GM18499 (cell line): ENCODE results near the gene RAB23.
"Not testable (repeated sequence)": the region's sequence is repeated elsewhere in the genome, so short reads cannot be mapped to it uniquely, and the experiment has no call there.

Experiments
- ATAC-seq: cut with Tn5 transposase; IDR thresholded peaks from one replicate; pipeline ENCODE4 v1.9.1; 2021; ENCODE audit warnings: moderate number of reproducible peaks; ENCODE audit not compliant: insufficient read depth, unreplicated experiment

RAB23 gene

DNA sequence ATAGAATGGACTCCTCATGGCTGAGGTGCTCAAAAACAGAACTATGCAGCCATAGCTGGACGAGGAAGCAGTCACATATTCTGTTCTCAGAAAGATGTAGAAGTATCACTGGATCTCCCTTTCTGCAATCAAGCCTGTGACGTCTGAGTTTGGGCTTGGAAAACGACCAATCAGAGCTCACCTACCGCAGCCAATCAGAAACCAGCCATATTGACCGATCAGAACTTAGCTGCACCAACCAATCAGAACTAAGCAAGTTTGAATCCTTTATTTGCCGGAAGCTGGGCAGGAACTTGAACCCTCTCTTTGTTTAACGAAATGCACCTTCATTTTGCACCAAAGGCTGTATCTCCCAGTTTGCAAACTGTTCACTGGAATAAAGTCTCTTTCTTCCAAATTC, 21.8 kb upstream of the RAB23 start:
- ATAC-seq: no peak

DNA sequence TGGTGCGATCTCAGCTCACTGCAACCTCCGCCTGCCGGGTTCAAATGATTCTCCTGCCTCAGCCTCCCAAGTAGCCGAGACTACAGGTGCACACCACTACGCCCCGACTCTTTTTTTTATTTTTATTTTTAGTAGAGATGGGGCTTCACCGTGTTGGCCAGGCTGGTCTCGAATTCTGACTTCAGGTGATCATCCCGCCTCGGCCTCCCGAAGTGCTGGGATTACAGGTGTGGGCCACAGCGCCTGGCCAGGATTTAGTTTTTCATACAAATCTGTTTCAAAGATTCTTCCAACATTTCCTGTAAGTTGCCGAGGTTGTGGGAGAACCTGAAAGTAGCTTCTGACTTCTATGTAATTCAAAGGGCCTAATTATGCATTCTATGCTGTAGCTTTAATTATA, 21.4 kb upstream of the RAB23 start:
- not testable (repeated sequence) for ATAC-seq

- no peak for ATAC-seq
Observed at GRCh38 chr6:57242505-57242904, 20.4 kb upstream of the RAB23 start.

DNA sequence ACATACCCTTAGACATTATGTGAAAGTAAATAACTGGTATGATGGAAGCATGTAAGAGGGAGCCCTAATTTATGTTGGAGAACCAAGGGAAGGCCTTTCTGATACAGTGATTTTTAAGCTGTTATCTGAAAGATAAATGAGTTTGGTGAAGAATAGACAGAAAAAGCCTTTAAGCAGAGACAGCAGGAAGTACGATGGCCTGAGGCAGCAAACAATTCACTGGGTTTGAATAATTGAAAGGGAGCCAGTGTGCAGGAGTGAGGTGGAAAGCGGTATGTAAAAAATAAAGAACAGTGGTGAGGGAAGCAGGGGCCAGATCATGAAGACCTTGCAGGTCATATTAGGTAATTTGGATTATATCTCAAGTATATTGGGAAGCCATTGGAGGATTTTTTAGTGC, 4.1 kb upstream of the RAB23 start:
- no peak for ATAC-seq

DNA sequence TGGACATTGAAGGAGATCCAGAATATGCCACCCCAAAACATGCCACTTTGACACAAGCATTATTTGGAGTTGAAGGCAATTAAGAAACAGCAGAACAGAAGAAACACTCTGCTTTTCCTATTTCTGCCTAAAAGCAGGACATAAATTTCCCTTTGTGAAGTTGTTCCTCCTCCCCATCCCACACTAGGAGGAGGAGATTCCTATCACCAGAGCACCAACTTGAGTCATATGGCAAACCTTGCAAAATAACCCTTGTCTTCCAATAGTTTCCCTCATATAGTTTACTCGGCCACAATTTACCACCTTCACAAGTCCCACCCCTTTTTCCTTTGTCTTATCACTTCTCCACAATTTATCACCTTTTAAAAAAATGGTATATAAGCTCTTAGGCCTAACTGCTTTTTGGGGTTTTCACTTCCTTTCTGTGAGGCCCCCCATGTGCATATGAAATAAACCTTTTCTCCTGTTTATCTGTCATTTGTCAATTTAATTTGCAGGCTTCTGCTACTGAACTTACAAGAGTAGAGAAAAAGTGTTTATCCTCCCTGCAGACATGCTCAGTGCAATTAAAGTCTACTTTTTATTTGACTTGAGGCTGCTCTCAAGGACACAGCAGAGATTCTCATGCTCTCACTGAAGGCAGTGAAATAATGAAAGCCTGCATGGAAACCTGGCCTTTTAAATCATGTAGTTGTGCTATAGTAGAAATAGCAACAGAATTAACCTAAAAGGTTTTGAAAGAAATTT, 2.8 kb upstream of the RAB23 start:
- ATAC-seq: no peak

- no peak for ATAC-seq
Observed at GRCh38 chr6:57222743-57223077, 603 bp upstream of the RAB23 start.

GRCh38 chr6:57221191-57221935, 744 bp downstream of the RAB23 start:
- peak; percentile 20 for ATAC-seq

GRCh38 chr6:57220083-57220703, 1.9 kb downstream of the RAB23 start:
- no peak for ATAC-seq

- no peak for ATAC-seq
Observed at GRCh38 chr6:57217270-57217669, 4.8 kb downstream of the RAB23 start.

DNA sequence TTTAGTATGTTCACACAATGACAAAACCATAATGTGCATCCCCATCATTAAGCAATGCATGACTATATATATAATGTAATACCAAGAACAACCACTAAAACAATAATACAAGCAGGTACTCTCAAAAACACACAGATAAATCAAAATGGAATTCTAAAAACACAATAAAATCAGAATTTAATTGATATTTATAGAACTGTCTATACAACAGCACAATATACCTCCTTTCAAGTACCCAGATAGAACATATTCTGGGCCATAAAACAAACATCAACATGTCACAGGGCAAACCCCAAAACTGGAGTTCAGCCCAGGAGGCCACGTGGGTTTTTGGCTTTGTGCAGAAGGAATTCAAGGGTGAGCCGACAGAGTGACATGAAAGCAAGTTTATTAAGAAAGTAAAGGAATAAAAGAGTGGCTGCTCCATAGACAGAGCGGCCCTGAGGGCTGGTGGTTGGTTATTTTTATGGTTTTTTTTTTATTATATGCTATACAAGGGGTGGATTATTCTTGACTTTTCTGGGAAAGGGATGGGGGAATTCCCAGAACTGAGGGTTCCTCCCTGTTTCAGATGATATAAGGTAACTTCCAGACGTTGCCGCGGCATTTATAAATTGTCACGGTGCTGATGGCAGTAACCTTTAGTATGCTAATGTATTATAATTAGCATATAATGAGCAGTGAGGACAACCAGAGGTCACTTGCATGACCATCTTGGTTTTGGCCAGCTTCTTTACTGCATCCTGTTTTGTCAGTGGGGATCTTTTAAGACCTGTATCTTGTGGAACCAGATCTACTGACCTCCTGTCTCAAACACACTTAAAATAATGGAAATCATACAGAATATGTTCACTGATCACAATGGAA, 5.6 kb downstream of the RAB23 start:
- ATAC-seq: no peak

DNA sequence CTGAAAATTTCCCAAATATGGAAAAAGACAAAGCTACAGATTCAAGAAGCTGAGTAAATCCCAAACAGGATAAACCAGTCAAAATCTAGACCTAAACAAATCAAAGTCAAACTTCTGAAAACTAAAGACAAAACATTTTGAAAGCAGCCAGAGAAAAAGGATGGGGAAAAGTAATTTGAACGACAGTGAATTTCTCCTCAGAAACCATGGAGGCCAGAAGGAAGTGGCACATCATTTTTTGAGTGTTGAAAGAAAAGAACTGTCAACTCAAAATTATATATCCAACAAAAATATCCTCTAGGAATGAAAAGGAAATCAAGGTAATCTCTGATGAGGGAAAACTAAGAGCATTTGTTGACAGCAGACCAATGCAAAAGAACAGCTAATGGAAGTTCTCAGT, 6.8 kb downstream of the RAB23 start:
- no peak for ATAC-seq

- ATAC-seq: no peak
Observed at GRCh38 chr6:57210060-57210459, 12.0 kb downstream of the RAB23 start.

GRCh38 chr6:57209030-57209429, 13.1 kb downstream of the RAB23 start:
- ATAC-seq: no peak

DNA sequence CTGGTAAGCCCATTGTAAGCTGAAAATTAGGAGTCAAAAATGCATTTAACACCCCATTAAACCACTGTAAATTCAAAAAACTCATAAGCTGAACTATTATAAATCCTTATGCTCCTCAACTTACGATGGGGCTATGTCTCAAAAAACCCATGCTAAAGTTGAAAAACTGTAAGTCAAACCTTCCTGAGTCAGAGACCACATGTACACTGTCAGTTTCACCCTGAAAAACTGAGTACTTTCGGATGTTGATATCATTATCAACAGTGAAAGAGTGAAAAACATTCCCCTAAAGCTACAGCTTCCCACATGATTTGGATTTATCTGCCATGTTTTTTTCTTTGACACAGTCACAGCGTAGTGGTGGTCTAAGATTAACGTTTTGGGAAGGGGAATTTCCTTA, 14.2 kb downstream of the RAB23 start:
- ATAC-seq: no peak

GRCh38 chr6:57207141-57207540, 15.0 kb downstream of the RAB23 start:
- ATAC-seq: no peak

- ATAC-seq: no peak
Observed at GRCh38 chr6:57205550-57206328, 16.4 kb downstream of the RAB23 start.

GRCh38 chr6:57201718-57202117, 20.4 kb downstream of the RAB23 start:
- no peak for ATAC-seq

DNA sequence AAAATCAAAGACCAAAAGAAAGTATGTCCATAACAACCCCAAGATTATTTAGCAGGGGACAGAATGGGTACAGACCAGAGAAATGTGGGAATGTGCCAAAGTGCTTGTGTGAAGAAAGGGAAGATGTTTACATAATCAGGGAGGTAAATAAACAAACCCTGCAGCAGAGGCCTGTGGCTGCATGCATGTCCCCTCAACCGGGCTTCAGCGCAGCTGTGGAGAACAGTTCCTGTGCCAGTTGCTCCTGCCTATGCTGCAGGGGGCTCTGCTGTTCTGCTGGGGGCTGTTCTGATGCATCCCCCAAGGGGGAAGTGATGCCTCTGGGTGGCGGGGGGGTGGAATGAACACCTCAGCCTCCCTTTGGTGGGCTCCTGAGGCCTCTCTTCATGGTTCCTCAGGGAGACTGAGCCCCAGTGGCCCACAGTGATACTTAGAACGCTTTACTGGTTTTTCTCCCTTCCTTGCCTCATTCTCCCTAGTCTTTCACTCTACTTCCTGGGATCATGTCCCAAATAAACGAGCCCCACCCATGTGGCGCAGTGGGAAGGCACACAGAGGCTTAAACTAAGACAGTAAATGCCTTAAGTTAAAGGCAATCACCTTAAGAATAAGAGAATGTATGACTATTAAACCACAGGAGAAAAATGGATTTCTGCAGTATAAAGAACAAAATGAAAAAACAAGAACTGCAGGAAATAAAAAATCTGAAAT, 23.0 kb downstream of the RAB23 start:
- no peak for ATAC-seq

- no peak for ATAC-seq
Observed at GRCh38 chr6:57195457-57195856, 26.6 kb downstream of the RAB23 start.
